Cardiac muscle cell (in vitro differentiated cells and primary cell): ENCODE data around the gene NRIP3. TPM values are rescaled to one million over a fixed set of nuclear protein-coding genes. Genes with fewer than 3 reads are reported as not detected.
A peak's percentile ranks its signal among the peaks of the same experiment; 100 is the strongest.
"Not testable (repeated sequence)": the region's sequence is repeated elsewhere in the genome, so short reads cannot be mapped to it uniquely, and the experiment has no call there.

Experiments used
- DNase-seq, 2 donors: peaks; one replicate each; pipeline versions ENCODE4 v3.0.0 to v3.0.0-alpha.2; 2010 to 2017; ENCODE audit warnings: low read depth in 1 of 2, low spot score in 1 of 2
- H3K27ac ChIP-seq: fragments of 200-600 bp; sonication (generic); 2 replicates; pipeline ENCODE4 v1.5.1; 2016
- H3K27me3 ChIP-seq: fragments of 200-600 bp; sonication (generic); 2 replicates; pipeline ENCODE4 v1.6.0; 2016; ENCODE audit warnings: control low read depth
- H3K36me3 ChIP-seq: fragments of 200-600 bp; sonication (generic); 2 replicates; pipeline ENCODE4 v1.5.1; 2016; ENCODE audit warnings: control low read depth
- H3K4me1 ChIP-seq: fragments of 200-600 bp; sonication (generic); 2 replicates; pipeline ENCODE4 v1.8.1; 2017; ENCODE audit warnings: low read depth, mild to moderate bottlenecking, mixed run types
- H3K4me3 ChIP-seq: fragments of 200-600 bp; sonication (generic); 2 replicates; pipeline ENCODE4 v1.5.1; 2016; ENCODE audit warnings: mild to moderate bottlenecking
- H3K9me3 ChIP-seq: fragments of 200-600 bp; sonication (generic); 2 replicates; pipeline ENCODE4 v1.5.1; 2017; ENCODE audit warnings: low read depth, mild to moderate bottlenecking, control low read depth
- polyA plus RNA-seq: library from polyadenylated mRNA; unstranded; fragments of >200 nt; fragmentation: Nextera tagmentation; extraction: Ambion mirVana; gene quantifications from 2 replicates; pipeline ENCODE4 v1.2.1, GENCODE V29; 2016
- total RNA-seq: library from RNA; depleted of rRNA; stranded (reverse); fragments of >200 nt; gene quantifications from 2 replicates; pipeline ENCODE4 v1.2.3, GENCODE V29; 2016
- TF ChIP-seq, protein P1 (sequence below): IDR thresholded peaks from 2 replicates; pipeline ENCODE4 v1.5.1; 2012; ENCODE audit warnings: low read depth, mild to moderate bottlenecking, low read length

NRIP3 gene
- total and polyA plus RNA-seq, 2 experiments from 2014 or later: 0.04 to 2.5 TPM

DNA sequence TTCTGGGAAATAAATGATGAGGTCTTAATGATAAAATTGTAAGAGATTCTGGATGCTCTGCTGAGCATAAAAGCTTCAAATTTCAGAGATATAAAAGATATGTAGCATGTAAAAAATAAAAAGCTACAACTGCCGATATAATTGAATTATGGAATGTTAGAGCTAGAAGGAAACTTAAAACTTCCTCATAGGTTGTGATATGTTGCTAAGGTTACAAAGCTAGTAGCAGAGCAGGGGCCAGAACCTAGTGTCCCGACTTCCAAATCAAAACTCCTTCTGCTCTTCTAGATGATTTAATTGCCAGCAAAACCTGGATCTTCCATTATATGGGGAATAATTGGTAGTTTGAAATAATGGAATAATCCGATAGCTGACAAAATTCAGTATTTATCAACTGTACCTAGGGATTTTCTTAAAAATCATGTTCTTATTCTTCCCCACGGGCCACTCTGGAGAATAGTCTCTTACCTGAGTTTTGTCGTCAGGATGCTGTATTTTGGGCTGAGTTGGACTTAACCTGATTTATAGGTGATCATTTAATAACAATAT lies 61.2 kb downstream of the NRIP3 start, which contains the start of gene ASCL3:
TSS of gene ASCL3 (minus strand) at position 499 of the 549 bp plus-strand sequence. CDS start 4,855 bp downstream, outside the sequence.
- Histone ChIP-seq H3K4me3 (no peak within 1 kb of the TSS), H3K36me3 (peaks cover 4% of the 10 kb centered on the region)
- DNase-seq: no peak

GRCh38 chr11:8941341-8942103 lies 62.3 kb downstream of the NRIP3 start:
- H3K27me3 ChIP-seq: no peaks in the 10 kb centered on the region
- no peaks in the 10 kb centered on the region for H3K9me3 ChIP-seq
- H3K36me3 ChIP-seq: no peaks in the 10 kb centered on the region
- no peaks in the 10 kb centered on the region for H3K4me1 ChIP-seq
- TF ChIP-seq, protein P1, sequence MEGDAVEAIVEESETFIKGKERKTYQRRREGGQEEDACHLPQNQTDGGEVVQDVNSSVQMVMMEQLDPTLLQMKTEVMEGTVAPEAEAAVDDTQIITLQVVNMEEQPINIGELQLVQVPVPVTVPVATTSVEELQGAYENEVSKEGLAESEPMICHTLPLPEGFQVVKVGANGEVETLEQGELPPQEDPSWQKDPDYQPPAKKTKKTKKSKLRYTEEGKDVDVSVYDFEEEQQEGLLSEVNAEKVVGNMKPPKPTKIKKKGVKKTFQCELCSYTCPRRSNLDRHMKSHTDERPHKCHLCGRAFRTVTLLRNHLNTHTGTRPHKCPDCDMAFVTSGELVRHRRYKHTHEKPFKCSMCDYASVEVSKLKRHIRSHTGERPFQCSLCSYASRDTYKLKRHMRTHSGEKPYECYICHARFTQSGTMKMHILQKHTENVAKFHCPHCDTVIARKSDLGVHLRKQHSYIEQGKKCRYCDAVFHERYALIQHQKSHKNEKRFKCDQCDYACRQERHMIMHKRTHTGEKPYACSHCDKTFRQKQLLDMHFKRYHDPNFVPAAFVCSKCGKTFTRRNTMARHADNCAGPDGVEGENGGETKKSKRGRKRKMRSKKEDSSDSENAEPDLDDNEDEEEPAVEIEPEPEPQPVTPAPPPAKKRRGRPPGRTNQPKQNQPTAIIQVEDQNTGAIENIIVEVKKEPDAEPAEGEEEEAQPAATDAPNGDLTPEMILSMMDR: no peak
- no peak overlapping the region for H3K27ac ChIP-seq
- no peak overlapping the region for H3K4me3 ChIP-seq
- no peak for DNase-seq

More for the DNA sequence above, 61.2 kb downstream of the NRIP3 start, which contains the start of gene ASCL3:
- H3K27ac ChIP-seq: no peak within 1 kb of the TSS
- H3K4me1 ChIP-seq: no peaks in the 10 kb centered on the region
- no peaks in the 10 kb centered on the region for H3K27me3 ChIP-seq
- no peaks in the 10 kb centered on the region for H3K9me3 ChIP-seq
- TF ChIP-seq, protein P1: no peak

GRCh38 chr11:8937659-8938058 lies 66.1 kb downstream of the NRIP3 start:
- Histone ChIP-seq H3K27ac (no peak overlapping the region), H3K27me3 (no peaks in the 10 kb centered on the region), H3K36me3 (no peaks in the 10 kb centered on the region), H3K4me1 (peaks cover 4% of the 10 kb centered on the region), H3K4me3 (no peak overlapping the region), H3K9me3 (no peaks in the 10 kb centered on the region)
- TF ChIP-seq, protein P1: no peak
- DNase-seq: no peak

GRCh38 chr11:8937159-8937558 lies 66.6 kb downstream of the NRIP3 start:
- H3K4me1 ChIP-seq: peaks cover 4% of the 10 kb centered on the region
- H3K9me3 ChIP-seq: no peaks in the 10 kb centered on the region
- DNase-seq: no peak
- no peak overlapping the region for H3K27ac ChIP-seq
- no peak overlapping the region for H3K4me3 ChIP-seq
- H3K36me3 ChIP-seq: no peaks in the 10 kb centered on the region
- TF ChIP-seq, protein P1: no peak
- no peaks in the 10 kb centered on the region for H3K27me3 ChIP-seq

- H3K4me1 ChIP-seq, H3K27ac ChIP-seq, H3K27me3 ChIP-seq, H3K4me3 ChIP-seq, H3K9me3 ChIP-seq, H3K36me3 ChIP-seq, DNase-seq: not testable (repeated sequence)
Observed at GRCh38 chr11:8935789-8936188, 68.0 kb downstream of the NRIP3 start.

DNA sequence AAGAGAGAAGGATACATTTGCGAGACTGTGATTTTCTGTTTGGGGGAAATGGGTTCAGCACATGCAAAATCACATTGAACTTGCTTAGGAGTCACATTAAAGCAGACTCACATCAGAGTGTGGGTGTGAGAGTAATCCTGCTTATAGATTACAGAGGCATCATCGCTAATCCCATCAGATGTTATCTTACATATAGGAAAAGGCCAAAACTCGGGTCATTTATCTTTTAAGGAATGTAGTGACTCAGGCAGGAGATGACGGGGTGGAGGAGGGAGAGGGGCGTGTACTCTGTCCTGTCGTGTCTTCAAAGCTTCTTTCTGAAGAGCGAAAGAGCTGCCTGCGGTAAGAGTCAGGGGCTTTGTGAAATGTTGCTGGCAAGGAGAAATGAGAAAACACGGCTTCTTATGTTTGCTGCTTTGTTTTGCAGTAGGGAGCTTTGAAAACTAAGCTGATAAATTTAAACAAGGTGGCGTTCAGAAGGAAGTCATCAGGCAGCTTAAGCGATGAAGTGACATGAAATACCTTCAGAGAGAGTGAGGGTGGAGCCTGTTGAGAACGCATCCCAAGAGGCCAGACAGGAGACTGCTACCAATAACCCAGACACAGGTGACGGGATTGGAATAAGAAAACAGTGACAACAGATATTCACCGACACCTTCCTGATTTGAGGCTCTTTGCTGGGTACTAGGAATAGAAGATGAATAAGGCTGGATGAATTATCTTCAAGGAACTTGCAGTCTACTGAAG lies 68.9 kb downstream of the NRIP3 start:
- Histone ChIP-seq H3K4me1 (peaks cover 4% of the 10 kb centered on the region), H3K27me3 (no peaks in the 10 kb centered on the region), H3K9me3 (no peaks in the 10 kb centered on the region), H3K36me3 (no peaks in the 10 kb centered on the region), H3K4me3 (no peak overlapping the region), H3K27ac (no peak overlapping the region)
- peak in 1 of 2 donors; percentile 74 for DNase-seq
- TF ChIP-seq, protein P1: no peak
